OCI-LY3 (cell line): ENCODE results near the gene AHRR.

Experiments
- CTCF ChIP-seq: fragments of 200-600, 300-600 bp; sonication (generic); IDR thresholded peaks from 2 replicates; pipeline ENCODE4 v1.5.1; 2014; ENCODE audit warnings: antibody characterized with exemption, low read length, low read depth
- EZH2phosphoT487 ChIP-seq: fragments of 200-600 bp; shearing (Covaris generic); IDR thresholded peaks from 2 replicates; pipeline ENCODE4 v1.6.1; 2018; ENCODE audit warnings: antibody characterized with exemption, mixed run types, low read depth

- TF ChIP-seq CTCF (no peak), EZH2phosphoT487 (no peak)
Measured at GRCh38 chr5:375336-375920, 53.9 kb downstream of the AHRR start.
